GM18909 (cell line): ENCODE measurements around the gene C4orf50.

Experiments used
- ATAC-seq: cut with Tn5 transposase; IDR thresholded peaks from one replicate; pipeline ENCODE4 v1.9.1; 2021; ENCODE audit warnings: mild to moderate bottlenecking; ENCODE audit not compliant: unreplicated experiment, poor library complexity

The C4orf50 gene

DNA sequence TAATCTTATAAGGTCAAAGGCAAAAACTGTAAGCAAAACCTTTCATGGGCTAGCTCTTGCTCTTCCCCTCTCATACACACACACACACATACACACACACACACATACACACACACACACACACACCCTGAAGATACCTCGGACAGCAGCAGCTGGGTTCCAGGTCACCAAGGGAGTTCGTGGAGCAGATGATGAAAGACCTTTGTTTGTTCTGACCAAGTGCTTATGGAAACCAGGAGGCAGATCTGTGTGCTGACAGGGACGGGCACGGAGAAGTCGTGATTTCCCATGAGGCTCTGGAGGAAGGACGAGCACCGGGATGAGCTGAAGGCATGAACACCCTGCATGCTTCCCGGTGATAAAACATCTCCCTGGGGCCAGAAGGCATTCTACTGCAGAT lies 90.0 kb downstream of the C4orf50 start:
- no peak for ATAC-seq

DNA sequence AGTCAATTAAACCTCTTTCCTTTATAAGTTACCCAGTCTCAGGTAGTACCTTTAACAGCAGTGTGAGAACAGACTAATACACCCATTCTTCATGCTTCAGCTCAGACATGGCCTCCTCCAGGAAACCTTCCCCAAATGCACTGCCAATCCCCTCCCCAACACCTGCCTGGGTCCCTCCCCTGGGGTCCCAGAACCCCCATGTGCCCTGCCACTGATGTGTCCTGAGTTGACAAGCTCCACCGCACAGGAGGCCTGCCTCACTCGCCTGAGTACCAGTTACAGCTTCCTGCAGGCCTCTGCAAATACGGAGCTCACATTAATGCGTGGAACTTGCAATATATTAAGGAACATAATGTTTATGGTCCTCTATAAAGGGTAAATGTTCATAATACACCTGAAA lies 90.5 kb downstream of the C4orf50 start:
- no peak for ATAC-seq

DNA sequence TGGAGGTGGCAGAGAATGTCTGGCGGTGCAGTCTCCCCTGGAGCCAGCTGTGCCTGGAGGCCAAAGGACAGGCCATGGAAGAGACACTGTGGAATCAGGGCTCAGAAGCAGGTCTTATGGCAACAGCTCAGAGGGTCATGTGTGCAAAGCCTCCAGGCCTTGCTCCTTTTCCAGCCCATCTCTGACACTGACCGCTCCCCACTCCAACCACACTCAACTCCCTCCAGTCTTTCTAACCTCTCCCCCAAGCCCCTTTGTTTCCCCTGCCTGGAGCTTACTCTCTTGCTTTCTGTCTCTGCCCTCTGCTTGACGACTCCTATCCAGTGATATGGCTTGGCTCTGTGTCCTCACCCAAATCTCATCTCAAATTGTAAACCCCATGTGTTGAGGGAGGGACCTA lies 91.1 kb downstream of the C4orf50 start:
- ATAC-seq = no peak

DNA sequence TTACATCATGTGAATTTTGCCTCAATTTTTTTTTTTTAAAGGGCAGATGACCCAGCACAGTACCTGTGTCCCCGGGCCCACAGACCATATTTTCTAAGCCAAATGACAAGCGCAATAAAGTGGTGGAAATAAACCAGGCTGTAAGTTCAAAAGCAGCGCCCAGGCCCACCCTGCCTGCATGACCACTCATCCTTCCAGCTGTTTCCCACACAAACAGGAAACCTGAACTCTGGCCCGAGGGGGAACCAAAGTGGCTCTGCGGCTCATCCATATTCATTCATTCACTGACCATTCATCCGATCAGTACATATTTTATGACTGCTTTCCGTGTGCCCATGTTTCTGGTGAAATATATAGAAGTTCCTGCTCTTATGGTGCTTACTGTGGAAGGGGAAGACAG lies 91.6 kb downstream of the C4orf50 start:
- no peak for ATAC-seq

DNA sequence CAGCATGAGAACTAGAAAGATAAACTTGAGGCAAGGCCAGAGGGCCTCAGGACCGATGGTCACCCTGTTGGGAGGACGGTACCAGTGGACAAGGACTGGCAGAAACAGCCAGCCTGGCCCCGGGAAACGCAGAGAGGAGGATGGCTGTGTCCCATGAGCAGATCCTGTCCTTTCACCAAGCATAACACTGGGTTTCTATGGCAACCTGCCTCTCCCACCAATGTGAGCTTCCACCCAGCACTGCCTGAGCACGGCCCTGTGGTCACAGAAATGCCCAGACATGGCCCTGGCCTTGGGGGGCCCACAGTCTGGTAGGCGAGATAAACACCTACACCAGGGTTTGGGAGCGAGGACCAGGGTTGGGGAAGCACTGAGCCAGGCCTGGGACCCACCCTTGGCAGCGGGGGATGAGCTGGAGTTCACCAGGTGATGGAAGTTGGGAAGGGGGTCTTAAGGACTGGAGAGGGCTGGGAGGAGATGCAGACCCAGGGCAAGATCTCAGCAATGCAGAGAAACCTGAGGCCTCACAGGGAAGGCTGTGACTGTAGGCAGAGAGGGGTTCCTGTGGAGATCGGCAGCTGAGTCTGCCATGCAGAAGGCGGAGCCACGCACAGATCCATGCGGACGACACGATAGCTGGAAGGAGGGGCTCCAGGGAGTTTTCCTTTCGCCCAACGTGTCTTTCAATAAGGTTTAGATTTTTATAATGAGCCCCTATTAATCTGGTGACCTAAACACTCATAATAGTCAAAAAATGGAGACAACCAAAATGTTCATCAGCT lies 92.6 kb downstream of the C4orf50 start:
- no peak for ATAC-seq

DNA sequence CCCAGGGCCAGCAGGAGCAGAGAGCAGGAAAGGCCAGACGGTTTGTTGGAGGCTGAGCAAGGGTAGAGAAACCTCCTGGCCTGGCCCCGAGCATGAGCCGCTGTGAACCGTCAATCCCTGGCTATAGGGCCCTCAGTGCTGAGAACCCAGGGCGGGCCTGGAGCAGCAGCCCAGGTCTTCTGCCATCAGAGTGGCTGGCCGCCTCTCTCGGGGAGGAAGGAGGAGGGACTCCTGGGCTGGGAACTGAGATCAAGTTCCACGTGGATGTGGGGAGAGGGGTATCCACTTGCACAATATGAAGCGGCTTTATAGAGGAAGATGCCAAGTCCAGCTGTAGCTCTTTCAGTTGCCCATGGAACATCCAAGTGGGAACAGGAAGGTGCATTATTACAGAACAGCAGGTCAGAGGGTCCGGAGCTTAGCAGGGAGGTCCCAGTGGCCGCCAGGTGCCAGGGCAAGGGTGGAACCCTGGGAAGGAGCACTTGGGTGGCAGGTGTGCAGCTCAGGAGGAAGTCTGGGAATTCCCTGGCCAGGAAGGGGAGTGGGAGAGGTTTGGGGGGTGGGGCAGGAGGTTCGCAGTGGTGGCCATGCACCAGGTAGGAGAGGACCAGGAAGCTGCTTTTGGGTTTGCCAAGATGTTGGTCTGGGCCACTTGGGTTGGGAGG lies 93.6 kb downstream of the C4orf50 start:
- ATAC-seq = no peak

DNA sequence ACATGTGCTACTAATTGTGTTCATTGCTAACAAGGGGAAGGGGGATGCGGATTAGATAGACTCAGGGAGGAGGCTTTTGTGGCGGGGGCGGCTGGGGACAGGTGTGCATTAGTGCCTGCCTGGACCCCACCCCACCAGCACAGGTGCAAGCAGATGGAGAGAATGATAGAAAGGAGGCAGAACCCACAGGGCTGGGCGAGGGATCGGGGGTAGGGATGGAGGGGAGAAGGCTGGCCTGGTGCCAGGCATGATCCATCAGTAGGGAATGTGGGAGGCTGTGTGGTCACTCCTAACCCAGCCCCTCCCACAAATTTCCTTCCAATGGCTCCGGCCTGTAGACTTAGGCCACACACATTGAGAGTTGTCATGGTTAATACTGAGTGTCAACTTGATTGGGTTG lies 94.9 kb downstream of the C4orf50 start:
- ATAC-seq = no peak

DNA sequence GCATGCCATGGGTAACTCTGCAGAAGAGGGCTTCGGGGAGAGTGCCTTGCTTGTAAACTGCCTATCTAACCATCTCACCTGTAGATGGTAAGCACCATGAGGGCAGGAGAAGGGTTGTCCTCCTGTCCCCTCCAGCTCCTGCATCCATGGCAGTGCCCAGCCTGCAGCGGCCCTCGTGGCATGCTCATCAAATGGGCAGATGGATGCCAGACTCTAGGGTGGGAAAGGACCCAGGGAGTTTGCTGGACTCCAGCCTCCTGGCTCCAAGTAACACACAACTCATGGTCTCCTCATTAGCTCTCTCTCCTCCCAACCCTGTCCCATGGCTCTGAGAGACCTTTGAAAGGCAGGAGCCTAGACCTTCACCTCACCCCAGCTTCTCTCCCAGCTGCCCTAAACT lies 95.7 kb downstream of the C4orf50 start:
- no peak for ATAC-seq

DNA sequence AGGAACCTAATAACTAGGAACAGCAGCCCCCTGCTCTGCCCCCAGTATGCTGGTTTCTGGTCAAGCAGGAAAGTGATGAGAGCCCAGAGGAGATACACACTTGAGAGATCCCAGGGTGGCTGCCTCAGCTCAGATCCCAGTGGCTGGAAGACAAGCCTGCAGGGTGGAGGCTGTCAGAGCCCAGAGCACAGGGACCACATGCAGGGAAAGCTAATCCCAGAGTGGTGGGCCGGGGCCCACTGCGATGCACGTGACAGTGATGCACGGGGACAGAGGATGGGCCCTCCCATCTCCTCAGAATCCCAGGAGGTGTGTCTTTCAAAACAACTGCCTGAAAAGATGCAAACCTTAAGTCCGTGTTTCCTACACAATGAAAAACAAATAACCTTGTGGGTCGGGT lies 96.2 kb downstream of the C4orf50 start:
- no peak for ATAC-seq

DNA sequence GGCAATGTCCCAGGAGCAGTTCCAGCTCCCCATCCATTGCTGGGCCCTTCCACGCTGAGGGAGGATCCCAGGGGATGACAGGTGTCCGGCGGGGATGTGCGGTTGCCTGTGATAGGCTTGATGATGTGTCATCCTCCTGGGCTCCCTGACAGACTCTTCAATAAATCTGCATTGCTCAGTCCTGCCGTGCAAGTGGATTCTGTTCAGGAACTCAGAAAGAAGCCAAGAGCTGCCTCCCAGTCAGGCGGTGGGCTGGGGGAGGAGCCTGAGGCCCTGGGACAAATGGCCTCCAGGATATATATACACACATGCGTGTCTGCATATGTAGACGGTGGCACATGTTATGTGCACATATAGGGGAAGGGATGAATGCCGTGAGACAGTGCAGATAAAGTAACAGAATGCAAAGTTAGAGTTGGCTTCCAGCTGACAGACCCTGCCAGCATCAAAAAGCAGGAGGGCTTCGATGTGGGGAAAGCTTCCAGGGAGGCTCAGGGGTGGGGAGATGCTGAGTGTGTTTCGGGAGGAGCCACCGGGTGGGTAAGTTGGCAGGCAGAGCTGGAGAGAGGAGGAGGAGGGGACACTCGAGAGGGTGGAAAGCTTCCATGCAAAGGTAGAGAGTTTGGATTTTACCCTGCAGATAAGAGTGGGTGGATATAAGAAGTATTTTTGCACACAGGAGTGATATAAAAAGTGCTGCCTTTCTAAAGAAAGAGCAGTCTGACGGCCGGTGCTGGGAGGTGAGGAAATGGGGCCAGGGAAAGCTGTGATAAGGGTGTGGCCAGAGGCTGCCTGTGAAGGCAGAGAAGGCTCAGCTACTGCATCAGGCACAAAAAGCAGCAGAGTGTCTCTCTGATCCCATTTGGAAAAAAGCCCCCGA lies 96.9 kb downstream of the C4orf50 start:
- no peak for ATAC-seq

DNA sequence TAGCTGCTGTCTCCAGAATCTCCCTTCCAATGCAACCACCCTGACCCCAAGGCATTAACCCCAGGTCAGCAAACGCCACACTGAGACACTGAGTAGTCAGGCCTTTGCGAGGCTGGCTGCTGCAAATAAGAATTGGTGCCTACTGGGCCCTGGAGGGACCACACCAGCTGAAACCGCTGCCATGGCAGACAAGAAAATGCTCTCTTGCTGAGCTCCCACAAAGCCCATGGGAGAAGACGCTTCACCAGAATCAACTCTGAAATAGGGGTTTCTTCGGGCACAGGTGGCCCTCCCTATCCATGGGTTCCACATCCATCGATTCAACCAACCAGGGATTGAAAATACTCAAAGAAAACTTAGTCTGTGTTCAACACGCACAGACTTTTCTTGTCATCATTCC lies 98.7 kb downstream of the C4orf50 start:
- no peak for ATAC-seq

DNA sequence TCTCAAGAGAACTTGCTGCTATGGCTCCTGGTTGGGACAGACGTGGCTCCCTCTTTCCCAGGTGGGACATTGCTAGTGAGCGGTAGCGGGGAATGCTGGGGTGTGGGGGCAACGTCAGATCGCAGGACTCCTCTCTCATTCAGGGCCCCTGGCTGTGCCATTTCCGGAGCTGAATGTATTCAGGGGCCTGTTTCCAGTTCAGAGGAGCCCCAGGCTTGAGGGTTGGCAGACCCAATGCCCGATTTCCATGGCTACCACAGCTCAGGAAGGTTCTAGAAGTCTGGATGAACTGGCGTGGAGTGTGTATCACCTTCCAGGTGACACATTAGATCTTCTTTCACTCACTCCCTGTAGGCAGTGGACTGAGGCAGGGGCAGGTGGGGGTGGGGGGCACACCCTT lies 99.2 kb downstream of the C4orf50 start:
- ATAC-seq = no peak

DNA sequence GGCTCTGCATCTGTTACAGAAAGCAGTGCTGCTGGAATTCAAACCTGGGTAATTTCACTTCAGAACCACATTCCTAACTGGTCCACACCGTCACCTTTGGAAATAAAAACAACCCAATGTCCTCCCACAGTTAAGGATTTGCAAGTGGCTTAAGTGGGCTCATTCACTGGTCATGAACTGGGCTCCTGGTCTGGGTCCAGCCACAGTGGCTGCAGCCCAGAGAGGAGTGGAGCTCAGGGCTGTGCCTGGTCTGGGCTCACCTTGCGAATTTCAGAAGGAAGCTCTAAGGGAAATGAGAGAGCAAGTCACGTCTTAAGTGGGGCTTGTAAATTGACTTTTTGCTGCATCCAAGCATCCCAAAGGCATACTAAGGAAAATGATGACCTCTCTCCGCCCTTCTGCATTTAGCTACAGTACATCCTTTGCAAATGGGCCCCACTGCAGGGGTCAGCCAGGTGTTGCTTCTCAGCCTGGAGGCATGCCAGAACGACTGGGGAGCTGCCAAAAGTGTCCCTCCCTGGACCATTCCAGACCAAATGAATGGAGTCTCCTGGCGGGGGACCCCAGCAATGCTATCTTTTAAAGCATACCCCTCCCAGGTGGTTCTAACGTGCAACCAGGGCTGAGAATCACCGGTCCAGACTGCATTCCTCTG lies 99.8 kb downstream of the C4orf50 start:
- no peak for ATAC-seq

DNA sequence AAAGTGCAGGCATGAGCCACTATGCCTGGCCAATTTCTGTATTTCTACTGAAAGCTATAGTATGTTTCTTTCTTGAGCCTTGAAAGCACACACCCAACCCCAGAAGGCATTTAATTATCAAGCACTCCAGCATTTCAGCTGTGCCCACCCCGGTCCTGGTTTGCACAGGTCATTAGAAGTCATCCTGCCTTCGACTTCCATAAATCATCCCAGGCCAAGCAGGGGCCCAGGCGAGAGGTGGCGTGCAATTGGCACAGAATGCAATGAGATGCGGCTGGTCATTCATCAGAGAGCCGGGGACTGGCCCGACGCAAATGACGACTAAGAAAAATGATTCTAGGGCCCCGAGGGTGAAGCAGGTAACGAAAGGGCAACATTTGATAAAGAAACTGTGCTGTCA lies 100.6 kb downstream of the C4orf50 start:
- no peak for ATAC-seq

DNA sequence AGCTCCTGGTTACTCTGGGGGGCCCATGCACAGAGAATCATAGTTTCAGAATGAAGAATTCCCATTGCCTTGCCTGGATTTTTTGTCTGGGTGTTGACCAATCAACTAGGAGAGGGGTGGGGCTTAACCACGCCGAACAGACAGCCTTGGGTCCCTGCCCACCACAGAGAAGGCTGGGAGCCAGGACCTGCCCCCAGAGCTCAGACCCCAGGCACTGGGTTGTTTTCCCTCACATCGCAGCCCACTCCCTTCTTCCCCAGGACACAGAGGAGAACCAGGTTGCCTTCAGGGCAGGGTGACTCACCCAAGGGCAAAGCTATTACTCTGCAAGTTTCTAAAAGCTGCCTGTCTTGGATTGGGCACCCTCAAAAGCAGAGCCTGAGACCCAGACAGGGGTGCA lies 102.0 kb downstream of the C4orf50 start:
- no peak for ATAC-seq

DNA sequence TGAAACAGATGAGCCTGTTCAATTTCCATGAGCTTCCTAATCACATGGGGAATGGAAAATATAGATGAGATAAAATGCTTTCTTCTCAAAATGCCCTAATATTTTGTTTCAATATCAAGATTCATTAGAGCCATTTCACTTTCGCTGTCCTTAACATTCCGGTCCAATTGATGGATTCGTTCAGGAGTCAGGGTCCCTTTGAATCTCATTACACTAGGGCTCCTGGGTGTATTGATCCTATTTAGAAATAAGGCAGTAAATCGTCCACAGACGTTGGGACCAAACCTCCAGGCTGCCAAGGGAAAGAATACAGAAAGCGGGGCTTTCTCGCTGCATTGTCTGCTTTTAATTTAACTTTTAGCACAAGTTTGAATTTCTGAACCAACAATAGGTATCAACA lies 104.8 kb downstream of the C4orf50 start:
- no peak for ATAC-seq

DNA sequence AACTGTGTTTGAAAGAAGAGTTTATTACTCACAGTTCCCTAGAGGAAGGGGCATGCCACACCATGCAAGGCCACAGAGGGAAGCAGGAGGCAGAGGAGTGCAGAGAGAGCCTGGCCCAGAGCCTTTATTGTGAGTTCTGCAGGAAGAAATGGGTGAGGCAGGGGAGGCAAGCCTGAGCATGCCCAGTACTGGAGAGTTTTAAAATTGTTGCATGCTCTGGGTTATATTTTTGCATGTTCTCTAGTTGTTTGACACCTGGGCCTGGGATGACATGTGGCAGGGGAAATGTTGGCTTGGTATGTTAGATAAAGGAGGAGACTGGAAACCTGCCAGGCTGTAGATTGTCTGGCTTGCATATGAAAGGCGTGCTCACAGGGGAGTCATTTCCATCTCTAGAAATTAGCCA lies 105.6 kb downstream of the C4orf50 start:
- ATAC-seq = no peak

DNA sequence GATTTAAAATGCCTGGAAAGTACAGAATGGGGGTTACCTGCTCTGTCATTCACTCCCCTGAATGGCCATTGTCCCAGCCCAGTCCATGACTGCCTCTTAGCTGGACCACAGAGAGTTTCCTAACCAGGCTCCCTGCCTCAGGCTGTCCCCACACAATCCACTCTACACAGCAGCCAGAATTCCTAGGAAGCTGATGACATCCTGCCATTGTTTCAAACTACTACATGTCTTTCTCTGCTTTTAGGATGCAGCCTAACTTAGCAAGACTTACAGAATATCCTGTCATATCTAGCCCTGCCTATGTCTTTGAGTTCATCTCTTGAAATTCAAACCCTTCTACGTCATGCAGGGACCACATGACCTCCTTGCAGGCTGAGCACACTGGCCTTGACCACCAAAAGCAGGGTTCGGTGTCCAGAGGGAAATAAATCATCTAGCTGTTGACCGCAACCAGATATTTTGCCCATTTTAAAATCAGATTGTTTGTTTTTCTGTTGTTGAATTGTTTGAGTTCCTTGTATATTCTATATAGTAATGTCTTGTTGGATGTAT lies 109.3 kb downstream of the C4orf50 start:
- ATAC-seq = no peak

DNA sequence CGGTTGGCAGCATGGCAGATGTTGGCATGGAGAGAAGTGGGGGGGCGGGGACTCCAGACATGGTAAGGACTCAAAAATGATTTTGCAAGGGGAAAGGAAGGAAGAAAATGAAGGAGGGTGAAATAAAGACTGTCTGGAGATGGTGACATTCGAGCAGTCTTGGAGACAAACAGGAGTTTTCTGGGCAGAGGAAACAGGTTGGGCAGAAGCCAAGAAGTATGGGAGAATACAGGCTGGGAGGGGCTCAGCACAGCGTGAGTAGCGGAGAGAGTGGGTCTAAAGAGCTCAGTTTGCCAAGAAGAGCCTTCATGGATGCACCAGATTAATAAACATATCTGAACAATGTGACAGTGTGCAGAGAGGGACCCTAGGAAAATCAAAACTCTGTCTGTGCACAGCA lies 112.0 kb downstream of the C4orf50 start:
- ATAC-seq = no peak

DNA sequence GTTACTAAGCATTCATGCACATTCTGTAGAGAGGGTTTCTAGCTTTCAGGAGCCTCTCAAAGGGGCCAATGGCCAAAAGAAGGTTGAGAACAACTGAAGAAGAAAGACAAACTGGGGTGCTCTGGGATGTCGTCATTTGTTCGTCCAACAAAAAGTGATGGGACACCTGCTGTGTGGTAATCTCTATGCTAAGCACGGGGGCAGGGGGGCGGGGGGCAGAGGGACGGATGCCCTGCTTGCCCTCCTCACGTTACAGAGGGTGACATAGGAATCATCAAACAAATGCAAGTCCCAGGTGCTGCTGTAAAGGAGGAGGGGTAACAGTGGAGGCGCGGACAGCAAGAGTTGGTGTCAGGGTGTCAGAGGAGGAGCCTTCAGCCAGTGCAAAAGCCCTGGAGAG lies 112.5 kb downstream of the C4orf50 start:
- ATAC-seq = no peak
